Osteocyte (in vitro differentiated cells): ENCODE data around the gene IGF2R. TPM values are rescaled to one million over a fixed set of nuclear protein-coding genes. Genes with fewer than 3 reads are reported as not detected.

Experiments used
- DNase-seq: peaks from one replicate; pipeline ENCODE4 v3.0.0; 2021; ENCODE audit warnings: mixed read lengths; ENCODE audit not compliant: unreplicated experiment; ENCODE audit errors: extremely low spot score
- H3K27ac Mint-ChIP-seq: one replicate; pipeline ENCODE4 v1.8.0; 2021; ENCODE audit warnings: mild to moderate bottlenecking, mixed read lengths; ENCODE audit not compliant: unreplicated experiment
- H3K27me3 Mint-ChIP-seq: one replicate; pipeline ENCODE4 v1.8.0; 2021; ENCODE audit warnings: mixed read lengths; ENCODE audit not compliant: unreplicated experiment
- H3K36me3 Mint-ChIP-seq: one replicate; pipeline ENCODE4 v1.8.0; 2021; ENCODE audit warnings: mixed read lengths; ENCODE audit not compliant: unreplicated experiment
- H3K4me1 Mint-ChIP-seq: one replicate; pipeline ENCODE4 v1.8.0; 2021; ENCODE audit warnings: mixed read lengths; ENCODE audit not compliant: unreplicated experiment
- H3K4me3 Mint-ChIP-seq: one replicate; pipeline ENCODE4 v1.8.0; 2021; ENCODE audit warnings: mild to moderate bottlenecking, moderate library complexity, mixed read lengths; ENCODE audit not compliant: unreplicated experiment
- H3K9me3 Mint-ChIP-seq: one replicate; pipeline ENCODE4 v1.8.0; 2021; ENCODE audit warnings: mixed read lengths; ENCODE audit not compliant: unreplicated experiment
- CTCF ChIP-seq: fragments of 200-600 bp; sonication (generic); IDR thresholded peaks from 2 replicates; pipeline ENCODE4 v1.5.0; 2021; ENCODE audit warnings: antibody characterized with exemption, mild to moderate bottlenecking, moderate library complexity
- total RNA-seq: library from RNA; stranded (reverse); gene quantifications from 2 replicates; pipeline ENCODE4 v1.2.1, GENCODE V29; 2021

Gene IGF2R
- total RNA-seq, 1 donor from 2014 or later, result 196 TPM

- TF ChIP-seq CTCF, result no peak
- H3K36me3 Mint-ChIP-seq, result no peaks in the 10 kb centered on the region
- peaks cover 77% of the 10 kb centered on the region for H3K4me1 Mint-ChIP-seq
- H3K27ac Mint-ChIP-seq, result peak overlapping the region; percentile 78
- H3K27me3 Mint-ChIP-seq, result no peaks in the 10 kb centered on the region
- no peak for DNase-seq
- no peaks in the 10 kb centered on the region for H3K9me3 Mint-ChIP-seq
- peak overlapping the region; percentile 20 for H3K4me3 Mint-ChIP-seq
Measured at GRCh38 chr6:159983641-159984080, 14.8 kb downstream of the IGF2R start.

GRCh38 chr6:159984268-159984786 is 15.4 kb downstream of the IGF2R start:
- H3K36me3 Mint-ChIP-seq, result no peaks in the 10 kb centered on the region
- DNase-seq, result no peak
- no peak for TF ChIP-seq CTCF
- H3K27me3 Mint-ChIP-seq, result no peaks in the 10 kb centered on the region
- H3K9me3 Mint-ChIP-seq, result no peaks in the 10 kb centered on the region
- H3K4me1 Mint-ChIP-seq, result peaks cover 77% of the 10 kb centered on the region
- H3K4me3 Mint-ChIP-seq, result no peak overlapping the region
- H3K27ac Mint-ChIP-seq, result no peak overlapping the region

GRCh38 chr6:159985296-159985945 is 16.5 kb downstream of the IGF2R start:
- DNase-seq, result no peak
- Mint-ChIP-seq H3K27ac (no peak overlapping the region), H3K27me3 (no peaks in the 10 kb centered on the region), H3K4me1 (peaks cover 78% of the 10 kb centered on the region), H3K4me3 (no peak overlapping the region), H3K9me3 (no peaks in the 10 kb centered on the region), H3K36me3 (no peaks in the 10 kb centered on the region)
- TF ChIP-seq CTCF, result no peak

- DNase-seq, result no peak
- Mint-ChIP-seq H3K9me3 (peaks cover 6% of the 10 kb centered on the region), H3K27ac (no peak overlapping the region), H3K4me3 (no peak overlapping the region), H3K4me1 (peaks cover 63% of the 10 kb centered on the region), H3K36me3 (peaks cover 24% of the 10 kb centered on the region), H3K27me3 (no peaks in the 10 kb centered on the region)
- TF ChIP-seq CTCF, result no peak
Measured at GRCh38 chr6:159988983-159989454, 20.1 kb downstream of the IGF2R start.
